Measurements from ENCODE around the gene NEDD4. TPM values are rescaled to one million over a fixed set of nuclear protein-coding genes. Genes with fewer than 3 reads are reported as not detected.
"Not testable (repeated sequence)": the region's sequence is repeated elsewhere in the genome, so short reads cannot be mapped to it uniquely, and the experiment has no call there.

The NEDD4 gene
- polyA plus RNA-seq, 2 donors, result 1.7 to 2.3 TPM

GRCh38 chr15:55969582-55969981, 23.8 kb downstream of the NEDD4 start:
- Histone ChIP-seq H3K9me3 (ENCODE audit: control insufficient read depth in 2 of 2, insufficient read depth in 1 of 2, low read depth in 1 of 2, low read length in 1 of 2) (no peaks in the 10 kb centered on the region), H3K4me3 (ENCODE audit: low read depth in 1 of 2, low read length in 2 of 2) (no peak overlapping the region), H3K27ac (ENCODE audit: low read depth in 2 of 2, low read length in 1 of 2) (no peak overlapping the region), H3K27me3 (ENCODE audit: control insufficient read depth in 1 of 2, insufficient read depth in 2 of 2, low read length in 2 of 2) (no peaks in the 10 kb centered on the region), H3K36me3 (ENCODE audit: control insufficient read depth in 2 of 2, insufficient read depth in 2 of 2, low read length in 1 of 2) (no peaks in the 10 kb centered on the region), H3K4me1 (ENCODE audit: control insufficient read depth in 2 of 2, insufficient read depth in 2 of 2, low read length in 1 of 2) (no peaks in the 10 kb centered on the region)
- WGBS, 2 donors, result 51 to 70% methylated on average over 3 of the region's 3 CpGs

- Histone ChIP-seq H3K9me3 (ENCODE audit: control insufficient read depth in 2 of 2, insufficient read depth in 1 of 2, low read depth in 1 of 2, low read length in 1 of 2) (no peaks in the 10 kb centered on the region), H3K36me3 (ENCODE audit: control insufficient read depth in 2 of 2, insufficient read depth in 2 of 2, low read length in 1 of 2) (no peaks in the 10 kb centered on the region), H3K4me1 (ENCODE audit: control insufficient read depth in 2 of 2, insufficient read depth in 2 of 2, low read length in 1 of 2) (no peaks in the 10 kb centered on the region), H3K27me3 (ENCODE audit: control insufficient read depth in 1 of 2, insufficient read depth in 2 of 2, low read length in 2 of 2) (no peaks in the 10 kb centered on the region), H3K27ac (ENCODE audit: low read depth in 2 of 2, low read length in 1 of 2) (no peak overlapping the region), H3K4me3 (ENCODE audit: low read depth in 1 of 2, low read length in 2 of 2) (no peak overlapping the region)
- 88 to 89% methylated on average over 4 of the region's 4 CpGs for WGBS, 2 donors
These were observed 24.5 kb downstream of the NEDD4 start for GRCh38 chr15:55968923-55969322.

- H3K9me3 ChIP-seq (ENCODE audit: control insufficient read depth in 2 of 2, insufficient read depth in 1 of 2, low read depth in 1 of 2, low read length in 1 of 2), result no peaks in the 10 kb centered on the region
- H3K36me3 ChIP-seq (ENCODE audit: control insufficient read depth in 2 of 2, insufficient read depth in 2 of 2, low read length in 1 of 2), result no peaks in the 10 kb centered on the region
- no peak overlapping the region for H3K27ac ChIP-seq (ENCODE audit: low read depth in 2 of 2, low read length in 1 of 2)
- WGBS, 2 donors, result 77% methylated on average over 3 of the region's 3 CpGs
- H3K4me1 ChIP-seq (ENCODE audit: control insufficient read depth in 2 of 2, insufficient read depth in 2 of 2, low read length in 1 of 2), result no peaks in the 10 kb centered on the region
- H3K4me3 ChIP-seq (ENCODE audit: low read depth in 1 of 2, low read length in 2 of 2), result no peak overlapping the region
- no peaks in the 10 kb centered on the region for H3K27me3 ChIP-seq (ENCODE audit: control insufficient read depth in 1 of 2, insufficient read depth in 2 of 2, low read length in 2 of 2)
These were observed 28.3 kb downstream of the NEDD4 start for GRCh38 chr15:55965091-55965490.

DNA sequence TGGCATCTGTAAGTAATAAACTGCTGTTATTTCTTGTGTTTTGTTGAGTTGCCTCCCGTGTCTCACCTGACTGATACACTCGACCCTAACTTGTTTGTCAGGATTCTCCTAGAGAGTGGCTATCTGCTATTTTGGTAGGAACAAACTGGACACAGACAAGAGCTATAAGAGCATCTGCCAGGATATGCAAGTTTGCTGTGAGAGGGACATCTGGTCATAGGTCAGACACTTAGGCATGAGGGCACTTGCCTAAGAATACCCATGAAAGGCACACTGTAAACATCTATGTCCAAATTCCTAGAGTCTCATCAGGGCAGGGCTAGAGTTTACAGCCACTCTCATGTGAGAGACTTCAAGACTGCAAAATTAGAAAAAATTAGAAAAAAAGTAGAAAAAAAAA, 32.5 kb downstream of the NEDD4 start:
- WGBS, 2 donors, result 84 to 86% methylated on average over 2 of the region's 2 CpGs
- H3K36me3 ChIP-seq (ENCODE audit: control insufficient read depth in 2 of 2, insufficient read depth in 2 of 2, low read length in 1 of 2), result no peaks in the 10 kb centered on the region
- no peak overlapping the region for H3K4me3 ChIP-seq (ENCODE audit: low read depth in 1 of 2, low read length in 2 of 2)
- H3K4me1 ChIP-seq (ENCODE audit: control insufficient read depth in 2 of 2, insufficient read depth in 2 of 2, low read length in 1 of 2), result no peaks in the 10 kb centered on the region
- no peaks in the 10 kb centered on the region for H3K9me3 ChIP-seq (ENCODE audit: control insufficient read depth in 2 of 2, insufficient read depth in 1 of 2, low read depth in 1 of 2, low read length in 1 of 2)
- H3K27ac ChIP-seq (ENCODE audit: low read depth in 2 of 2, low read length in 1 of 2), result no peak overlapping the region
- H3K27me3 ChIP-seq (ENCODE audit: control insufficient read depth in 1 of 2, insufficient read depth in 2 of 2, low read length in 2 of 2), result no peaks in the 10 kb centered on the region

DNA sequence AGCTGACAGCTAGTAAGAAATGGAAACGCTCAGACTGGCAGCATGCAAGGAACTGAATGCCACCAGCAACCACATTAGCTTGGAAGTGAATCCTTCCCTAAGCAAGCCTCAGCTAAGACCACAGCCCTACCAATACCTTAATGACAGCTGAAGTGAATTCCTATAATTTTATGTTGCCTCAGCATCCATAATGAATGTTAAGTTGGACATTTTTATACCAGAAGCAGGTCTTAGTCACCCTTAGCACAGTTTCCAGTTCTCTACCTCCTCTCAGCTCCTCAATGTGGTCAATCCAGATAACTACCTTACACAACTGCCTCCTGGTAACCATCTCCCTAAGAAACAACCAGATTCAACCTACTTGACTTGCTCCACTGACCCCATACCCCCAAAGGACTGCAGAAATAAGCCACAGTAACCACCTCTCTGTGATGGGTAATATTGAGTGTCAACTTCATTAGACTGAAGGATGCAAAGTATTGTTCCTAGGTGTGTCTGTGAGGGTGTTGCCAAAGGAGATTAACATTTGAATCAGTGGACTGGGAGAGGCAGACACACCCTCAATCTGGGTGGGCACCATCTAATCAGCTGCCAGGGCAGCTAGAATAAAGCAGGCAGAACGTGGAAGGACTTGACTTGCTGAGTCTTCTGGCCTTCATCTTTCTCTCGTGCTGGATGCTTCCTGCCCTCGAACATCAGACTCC, 33.5 kb downstream of the NEDD4 start:
- WGBS, 2 donors, result 65 to 82% methylated on average over 4 of the region's 4 CpGs
- Histone ChIP-seq H3K36me3 (ENCODE audit: control insufficient read depth in 2 of 2, insufficient read depth in 2 of 2, low read length in 1 of 2) (no peaks in the 10 kb centered on the region), H3K27me3 (ENCODE audit: control insufficient read depth in 1 of 2, insufficient read depth in 2 of 2, low read length in 2 of 2) (no peaks in the 10 kb centered on the region), H3K9me3 (ENCODE audit: control insufficient read depth in 2 of 2, insufficient read depth in 1 of 2, low read depth in 1 of 2, low read length in 1 of 2) (no peaks in the 10 kb centered on the region), H3K4me3 (ENCODE audit: low read depth in 1 of 2, low read length in 2 of 2) (no peak overlapping the region), H3K4me1 (ENCODE audit: control insufficient read depth in 2 of 2, insufficient read depth in 2 of 2, low read length in 1 of 2) (no peaks in the 10 kb centered on the region), H3K27ac (ENCODE audit: low read depth in 2 of 2, low read length in 1 of 2) (no peak overlapping the region)

DNA sequence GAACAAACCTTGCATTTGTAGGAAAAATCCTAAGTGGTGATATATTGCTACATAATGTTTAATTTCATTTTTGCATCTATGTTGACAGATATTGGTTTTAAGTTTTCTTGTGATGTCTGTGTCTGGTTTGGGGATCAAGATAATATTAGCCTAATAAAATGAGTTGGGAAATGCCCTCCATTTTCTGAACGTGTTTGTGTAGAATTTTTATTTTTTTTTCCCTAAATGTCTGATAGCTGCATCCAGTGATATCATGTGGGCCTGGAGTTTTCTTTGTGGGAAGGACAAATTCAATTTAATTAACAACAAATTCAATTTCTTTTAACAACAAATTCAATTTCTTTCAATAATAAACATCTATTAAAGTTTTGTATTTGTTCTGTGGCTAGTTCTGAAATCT, 35.1 kb downstream of the NEDD4 start:
- H3K27me3 ChIP-seq (ENCODE audit: control insufficient read depth in 1 of 2, insufficient read depth in 2 of 2, low read length in 2 of 2), result no peaks in the 10 kb centered on the region
- no peaks in the 10 kb centered on the region for H3K9me3 ChIP-seq (ENCODE audit: control insufficient read depth in 2 of 2, insufficient read depth in 1 of 2, low read depth in 1 of 2, low read length in 1 of 2)
- H3K4me1 ChIP-seq (ENCODE audit: control insufficient read depth in 2 of 2, insufficient read depth in 2 of 2, low read length in 1 of 2), result no peaks in the 10 kb centered on the region
- 70 to 74% methylated on average over 1 of the region's 1 CpG for WGBS, 2 donors
- no peak overlapping the region for H3K27ac ChIP-seq (ENCODE audit: low read depth in 2 of 2, low read length in 1 of 2)
- H3K4me3 ChIP-seq (ENCODE audit: low read depth in 1 of 2, low read length in 2 of 2), result no peak overlapping the region
- H3K36me3 ChIP-seq (ENCODE audit: control insufficient read depth in 2 of 2, insufficient read depth in 2 of 2, low read length in 1 of 2), result no peaks in the 10 kb centered on the region

DNA sequence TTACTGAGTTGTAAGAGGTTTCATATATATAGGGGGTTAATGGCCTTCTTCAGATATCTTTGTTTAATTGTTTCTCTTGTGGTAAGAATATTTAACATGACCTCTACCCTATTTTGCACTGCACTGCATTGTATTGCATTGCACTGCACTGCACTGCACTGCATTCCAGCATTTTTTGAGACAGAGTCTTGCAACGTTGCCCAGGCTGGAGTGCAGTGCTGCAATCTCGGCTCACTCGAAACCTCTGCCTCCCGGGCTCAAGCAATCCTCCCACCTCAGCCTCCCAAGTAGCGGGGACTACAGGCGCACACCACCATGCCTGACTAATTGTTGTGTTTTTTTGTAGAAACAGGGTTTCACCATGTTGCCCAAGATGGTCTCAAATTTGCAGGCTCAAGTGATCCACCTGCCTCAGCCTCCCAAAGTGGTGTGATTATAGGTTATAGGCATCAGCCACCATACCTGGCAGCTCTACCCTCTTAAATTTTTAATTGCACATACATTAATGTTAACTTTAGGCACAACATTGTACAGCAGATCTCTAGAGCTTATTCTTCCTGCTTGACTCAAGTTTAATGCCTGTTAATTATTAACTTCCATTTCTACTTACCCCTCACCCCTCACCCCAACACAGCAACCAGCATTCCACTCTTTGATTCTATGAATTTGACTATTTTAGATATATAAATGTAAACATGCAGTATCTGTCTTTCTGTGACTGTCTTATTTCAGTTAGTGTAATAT, 38.4 kb downstream of the NEDD4 start:
- H3K4me1 ChIP-seq (ENCODE audit: control insufficient read depth in 2 of 2, insufficient read depth in 2 of 2, low read length in 1 of 2), result no peaks in the 10 kb centered on the region
- H3K9me3 ChIP-seq (ENCODE audit: control insufficient read depth in 2 of 2, insufficient read depth in 1 of 2, low read depth in 1 of 2, low read length in 1 of 2), result no peaks in the 10 kb centered on the region
- no peaks in the 10 kb centered on the region for H3K36me3 ChIP-seq (ENCODE audit: control insufficient read depth in 2 of 2, insufficient read depth in 2 of 2, low read length in 1 of 2)
- 92 to 98% methylated on average over 6 of the region's 6 CpGs for WGBS, 2 donors
- H3K4me3 ChIP-seq (ENCODE audit: low read depth in 1 of 2, low read length in 2 of 2), result no peak overlapping the region
- no peaks in the 10 kb centered on the region for H3K27me3 ChIP-seq (ENCODE audit: control insufficient read depth in 1 of 2, insufficient read depth in 2 of 2, low read length in 2 of 2)
- H3K27ac ChIP-seq (ENCODE audit: low read depth in 2 of 2, low read length in 1 of 2), result no peak overlapping the region

DNA sequence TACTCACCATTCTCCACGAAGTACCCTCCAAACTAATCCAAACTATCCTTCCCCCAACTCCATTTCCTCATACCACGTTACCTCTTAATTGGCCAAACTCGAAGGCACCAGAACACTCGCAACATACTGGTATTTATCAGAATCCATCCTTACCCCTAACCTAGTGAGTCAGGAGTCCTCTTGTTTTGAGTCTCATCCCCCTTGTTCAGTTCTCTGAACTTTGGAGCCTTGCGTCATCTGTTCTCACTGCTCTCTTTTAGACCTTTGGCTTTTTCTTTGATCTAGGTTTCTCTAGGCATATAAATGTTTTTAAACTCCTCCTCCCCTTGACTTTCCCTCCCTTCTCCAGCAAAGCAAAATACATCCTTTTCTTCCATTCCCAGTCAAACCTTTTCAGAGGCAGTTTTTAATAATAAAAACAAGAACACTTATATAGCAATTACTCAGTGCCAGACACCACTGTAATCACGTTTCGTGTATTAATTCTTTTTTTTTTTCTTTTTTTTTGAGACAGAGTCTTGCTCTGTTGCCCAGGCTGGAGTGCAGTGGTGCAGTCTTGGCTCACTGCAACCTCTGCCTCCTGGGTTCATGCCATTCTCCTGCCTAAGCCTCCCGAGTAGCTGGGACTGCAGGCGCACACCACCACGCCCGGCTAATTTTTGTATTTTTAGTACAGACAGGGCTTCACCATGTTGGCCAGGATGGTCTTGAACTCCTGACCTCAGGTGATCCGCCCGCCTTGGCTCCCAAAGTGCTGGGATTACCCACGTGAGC, 40.7 kb downstream of the NEDD4 start:
- H3K9me3 ChIP-seq (ENCODE audit: control insufficient read depth in 2 of 2, insufficient read depth in 1 of 2, low read depth in 1 of 2, low read length in 1 of 2); H3K27me3 ChIP-seq (ENCODE audit: control insufficient read depth in 1 of 2, insufficient read depth in 2 of 2, low read length in 2 of 2); H3K36me3 ChIP-seq (ENCODE audit: control insufficient read depth in 2 of 2, insufficient read depth in 2 of 2, low read length in 1 of 2); H3K27ac ChIP-seq (ENCODE audit: low read depth in 2 of 2, low read length in 1 of 2); H3K4me3 ChIP-seq (ENCODE audit: low read depth in 1 of 2, low read length in 2 of 2); H3K4me1 ChIP-seq (ENCODE audit: control insufficient read depth in 2 of 2, insufficient read depth in 2 of 2, low read length in 1 of 2): not testable (repeated sequence)
- 88 to 90% methylated on average over 14 of the region's 14 CpGs for WGBS, 2 donors

DNA sequence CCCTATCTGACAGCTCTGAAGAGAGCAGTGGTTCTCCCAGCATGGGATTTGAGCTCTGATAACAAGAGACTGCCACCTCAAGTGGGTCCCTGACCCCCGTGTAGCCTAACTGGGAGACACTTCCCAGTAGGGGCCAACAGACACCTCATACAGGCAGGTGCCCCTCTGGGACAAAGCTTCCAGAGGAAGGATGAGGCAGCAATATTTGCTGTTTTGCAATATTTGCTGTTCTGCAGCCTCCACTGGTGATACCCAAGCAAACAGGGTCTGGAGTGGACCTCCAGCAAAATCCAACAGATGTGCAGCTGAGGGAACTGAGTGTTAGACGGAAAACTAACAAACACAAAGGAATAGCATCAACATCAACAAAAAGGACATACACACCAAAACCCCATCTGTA, 48.8 kb downstream of the NEDD4 start:
- 92% methylated on average over 2 of the region's 2 CpGs for WGBS, 2 donors
- H3K27ac ChIP-seq (ENCODE audit: low read depth in 2 of 2, low read length in 1 of 2); H3K36me3 ChIP-seq (ENCODE audit: control insufficient read depth in 2 of 2, insufficient read depth in 2 of 2, low read length in 1 of 2); H3K4me3 ChIP-seq (ENCODE audit: low read depth in 1 of 2, low read length in 2 of 2); H3K9me3 ChIP-seq (ENCODE audit: control insufficient read depth in 2 of 2, insufficient read depth in 1 of 2, low read depth in 1 of 2, low read length in 1 of 2); H3K4me1 ChIP-seq (ENCODE audit: control insufficient read depth in 2 of 2, insufficient read depth in 2 of 2, low read length in 1 of 2); H3K27me3 ChIP-seq (ENCODE audit: control insufficient read depth in 1 of 2, insufficient read depth in 2 of 2, low read length in 2 of 2): not testable (repeated sequence)

All from esophagus (tissue), 2 donors.